ENCODE data around the gene PTPN23.

PTPN23 gene

GRCh38 chr3:47412842-47413520 is 32.2 kb downstream of the PTPN23 start:
- no peak overlapping the region for H3K4me3 ChIP-seq (ENCODE audit: control insufficient read depth, low read depth, low read length)
- TF ChIP-seq, protein P1, sequence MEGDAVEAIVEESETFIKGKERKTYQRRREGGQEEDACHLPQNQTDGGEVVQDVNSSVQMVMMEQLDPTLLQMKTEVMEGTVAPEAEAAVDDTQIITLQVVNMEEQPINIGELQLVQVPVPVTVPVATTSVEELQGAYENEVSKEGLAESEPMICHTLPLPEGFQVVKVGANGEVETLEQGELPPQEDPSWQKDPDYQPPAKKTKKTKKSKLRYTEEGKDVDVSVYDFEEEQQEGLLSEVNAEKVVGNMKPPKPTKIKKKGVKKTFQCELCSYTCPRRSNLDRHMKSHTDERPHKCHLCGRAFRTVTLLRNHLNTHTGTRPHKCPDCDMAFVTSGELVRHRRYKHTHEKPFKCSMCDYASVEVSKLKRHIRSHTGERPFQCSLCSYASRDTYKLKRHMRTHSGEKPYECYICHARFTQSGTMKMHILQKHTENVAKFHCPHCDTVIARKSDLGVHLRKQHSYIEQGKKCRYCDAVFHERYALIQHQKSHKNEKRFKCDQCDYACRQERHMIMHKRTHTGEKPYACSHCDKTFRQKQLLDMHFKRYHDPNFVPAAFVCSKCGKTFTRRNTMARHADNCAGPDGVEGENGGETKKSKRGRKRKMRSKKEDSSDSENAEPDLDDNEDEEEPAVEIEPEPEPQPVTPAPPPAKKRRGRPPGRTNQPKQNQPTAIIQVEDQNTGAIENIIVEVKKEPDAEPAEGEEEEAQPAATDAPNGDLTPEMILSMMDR (IDR thresholded peaks at IDR 0.05; ENCODE audit: control insufficient read depth, insufficient read depth, low read depth, low read length, missing control alignments) = no peak
- no peak for DNase-seq (ENCODE audit: low read depth)

GRCh38 chr3:47413751-47414150 is 32.9 kb downstream of the PTPN23 start:
- TF ChIP-seq, protein P1 (IDR thresholded peaks at IDR 0.05; ENCODE audit: control insufficient read depth, insufficient read depth, low read depth, low read length, missing control alignments) = no peak

GRCh38 chr3:47414161-47414564 is 33.3 kb downstream of the PTPN23 start:
- H3K4me3 ChIP-seq (ENCODE audit: control insufficient read depth, low read depth, low read length) = no peak overlapping the region
- no peak for DNase-seq (ENCODE audit: low read depth)
- TF ChIP-seq, protein P1 (IDR thresholded peaks at IDR 0.05; ENCODE audit: control insufficient read depth, insufficient read depth, low read depth, low read length, missing control alignments) = no peak

More at GRCh38 chr3:47413751-47414150, 32.9 kb downstream of the PTPN23 start:
- no peak overlapping the region for H3K4me3 ChIP-seq (ENCODE audit: control insufficient read depth, low read depth, low read length)
- DNase-seq (ENCODE audit: low read depth) = no peak

GRCh38 chr3:47414666-47415587 is 34.1 kb downstream of the PTPN23 start:
- TF ChIP-seq, protein P1 (IDR thresholded peaks at IDR 0.05; ENCODE audit: control insufficient read depth, insufficient read depth, low read depth, low read length, missing control alignments) = no peak
- no peak overlapping the region for H3K4me3 ChIP-seq (ENCODE audit: control insufficient read depth, low read depth, low read length)
- DNase-seq (ENCODE audit: low read depth) = no peak

DNA sequence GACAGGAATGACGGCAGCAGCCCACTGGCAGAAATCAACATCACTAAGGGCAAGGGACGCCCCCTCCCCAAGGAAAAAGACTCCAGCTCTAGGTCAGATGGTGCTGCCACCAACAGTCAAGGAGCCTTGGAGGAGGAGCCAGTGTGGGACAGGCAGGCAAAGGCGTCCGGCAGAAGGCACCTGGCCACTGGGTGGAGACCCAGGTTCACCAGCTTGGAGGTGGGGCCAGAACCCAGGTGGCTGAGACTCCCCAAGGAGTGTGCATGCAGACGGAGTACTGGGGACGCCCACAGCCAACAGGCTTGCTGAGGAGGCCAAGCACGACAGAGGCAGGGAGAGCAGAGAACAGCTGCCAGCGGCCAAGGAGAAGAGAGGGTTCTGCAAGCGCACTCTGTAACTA is 35.2 kb downstream of the PTPN23 start:
- TF ChIP-seq, protein P1 (IDR thresholded peaks at IDR 0.05; ENCODE audit: control insufficient read depth, insufficient read depth, low read depth, low read length, missing control alignments) = no peak
- H3K4me3 ChIP-seq (ENCODE audit: control insufficient read depth, low read depth, low read length) = no peak overlapping the region
- DNase-seq (ENCODE audit: low read depth) = no peak

DNA sequence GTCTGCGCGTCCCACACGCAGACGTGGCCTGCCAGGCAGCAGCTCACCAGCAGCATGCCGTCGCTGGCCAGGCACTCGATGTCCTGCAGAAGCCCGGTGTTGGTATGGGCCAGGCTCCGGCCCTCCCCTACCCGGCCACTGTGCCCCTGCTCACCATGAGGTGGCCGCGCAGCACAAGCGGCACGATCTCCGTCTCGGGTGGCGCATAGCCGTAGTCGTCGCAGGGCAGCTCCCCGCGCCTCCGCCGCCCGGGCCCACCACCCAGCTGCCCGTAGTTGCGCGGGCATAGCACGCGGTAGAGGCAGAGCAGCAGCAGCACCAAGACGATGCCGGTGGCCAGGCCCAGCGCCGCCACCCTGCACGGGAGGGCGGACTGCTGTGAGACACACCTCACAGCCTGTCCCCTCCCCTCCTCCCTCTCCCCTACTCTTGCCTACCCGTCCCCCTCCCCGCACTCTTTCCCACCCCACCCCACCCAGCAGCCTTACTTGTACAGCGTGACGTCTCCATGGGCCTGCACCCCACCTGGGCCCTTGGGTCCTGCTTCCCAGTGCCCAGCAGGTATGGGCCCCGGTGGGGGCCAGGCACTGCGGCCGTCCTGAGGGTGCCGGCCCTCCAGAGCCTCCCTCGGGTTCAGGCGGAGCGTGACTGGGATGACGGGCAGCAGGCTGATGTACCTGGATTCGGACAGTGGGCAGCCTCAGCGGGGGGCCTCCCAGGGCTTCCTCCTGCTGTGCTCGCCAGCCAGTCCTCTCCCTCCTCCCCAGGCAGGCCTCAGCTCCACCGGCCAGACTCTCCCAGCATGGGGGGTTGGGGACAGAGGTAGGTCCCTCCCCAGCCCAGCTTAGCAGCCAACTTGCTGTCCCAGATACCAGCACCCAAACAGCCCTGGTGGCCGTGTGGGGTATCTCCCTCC is 37.6 kb downstream of the PTPN23 start:
- no peak overlapping the region for H3K4me3 ChIP-seq (ENCODE audit: control insufficient read depth, low read depth, low read length)
- TF ChIP-seq, protein P1 (IDR thresholded peaks at IDR 0.05; ENCODE audit: control insufficient read depth, insufficient read depth, low read depth, low read length, missing control alignments) = no peak
- DNase-seq (ENCODE audit: low read depth) = no peak
